Prostate gland (tissue), 2 donors: ENCODE data around the gene RER1.

Experiments used
- CTCF ChIP-seq, 4 experiments: fragments of 200-600 bp in 2 of 4; fragments of 450-650 bp in 2 of 4; sonication (generic) in 2 of 4; IDR thresholded peaks; 1 replicate in 3 of 4; 2 replicates in 1 of 4; pipeline ENCODE4 v1.5.1; 2016 to 2019; ENCODE audit warnings: antibody characterized with exemption in 4 of 4, mild to moderate bottlenecking in 2 of 4, moderate library complexity in 2 of 4
- POLR2A ChIP-seq: fragments of 450-650 bp; IDR thresholded peaks from one replicate; pipeline ENCODE4 v1.6.1; 2016; ENCODE audit warnings: antibody characterized with exemption, mild to moderate bottlenecking
- POLR2AphosphoS5 ChIP-seq: sonication (generic); formaldehyde crosslinking; IDR thresholded peaks from one replicate; pipeline ENCODE4 v1.6.1; 2017; ENCODE audit warnings: antibody characterized with exemption

- TF ChIP-seq CTCF (IDR thresholded peaks at IDR 0.05): no peak
- TF ChIP-seq POLR2A: no peak
- TF ChIP-seq POLR2AphosphoS5: no peak
Observed at GRCh38 chr1:2400950-2401649, 9.5 kb downstream of the RER1 start.
